DOHH2 (cell line): ENCODE data around the gene CA7.

ENCODE experiments used
- EZH2phosphoT487 ChIP-seq: fragments of 200-600 bp; sonication (generic); IDR thresholded peaks from 2 replicates; pipeline ENCODE4 v1.6.1; 2017; ENCODE audit warnings: borderline replicate concordance, mild to moderate bottlenecking, antibody characterized with exemption, low read length, moderate library complexity, mixed read lengths
- TF ChIP-seq, protein P1 (sequence below): fragments of 200-600 bp; sonication (generic); IDR thresholded peaks from one replicate; pipeline ENCODE4 v1.5.1; 2014; ENCODE audit warnings: antibody characterized with exemption, mild to moderate bottlenecking, low read depth, low read length; ENCODE audit not compliant: poor library complexity, severe bottlenecking

DNA sequence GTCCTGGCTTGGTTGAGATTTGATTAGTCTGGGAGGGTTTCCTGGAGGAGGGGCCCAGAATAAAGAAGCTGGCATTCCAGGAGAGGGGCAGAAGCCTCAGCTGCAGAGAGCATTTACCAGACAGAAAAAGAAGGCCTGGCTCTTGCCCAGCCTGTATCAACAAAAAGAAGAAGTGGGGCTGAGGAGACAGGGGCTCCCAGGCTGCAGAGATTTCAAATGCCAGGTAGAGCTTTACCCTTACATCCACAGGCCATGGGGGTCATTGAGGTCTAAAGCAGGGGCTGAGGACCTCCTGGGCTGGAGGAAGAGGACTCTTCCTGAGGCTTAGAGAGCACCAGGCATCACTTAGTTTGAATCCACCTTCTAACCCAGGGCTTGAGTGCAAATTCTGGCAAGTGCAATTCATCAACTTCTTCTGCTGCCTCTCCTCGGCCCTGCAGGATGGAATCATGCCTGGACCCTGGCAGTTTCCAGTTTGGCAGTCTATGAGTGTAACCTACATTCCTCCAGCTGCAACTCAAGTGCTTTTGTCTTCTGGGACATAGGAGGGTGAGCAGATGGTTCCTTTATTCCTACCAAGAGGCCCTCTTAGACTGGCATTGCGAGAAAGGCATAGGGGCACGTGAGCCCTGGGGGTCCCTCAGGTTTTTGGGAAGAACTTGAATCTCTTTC lies 15.3 kb downstream of the CA7 start:
- TF ChIP-seq, protein P1, sequence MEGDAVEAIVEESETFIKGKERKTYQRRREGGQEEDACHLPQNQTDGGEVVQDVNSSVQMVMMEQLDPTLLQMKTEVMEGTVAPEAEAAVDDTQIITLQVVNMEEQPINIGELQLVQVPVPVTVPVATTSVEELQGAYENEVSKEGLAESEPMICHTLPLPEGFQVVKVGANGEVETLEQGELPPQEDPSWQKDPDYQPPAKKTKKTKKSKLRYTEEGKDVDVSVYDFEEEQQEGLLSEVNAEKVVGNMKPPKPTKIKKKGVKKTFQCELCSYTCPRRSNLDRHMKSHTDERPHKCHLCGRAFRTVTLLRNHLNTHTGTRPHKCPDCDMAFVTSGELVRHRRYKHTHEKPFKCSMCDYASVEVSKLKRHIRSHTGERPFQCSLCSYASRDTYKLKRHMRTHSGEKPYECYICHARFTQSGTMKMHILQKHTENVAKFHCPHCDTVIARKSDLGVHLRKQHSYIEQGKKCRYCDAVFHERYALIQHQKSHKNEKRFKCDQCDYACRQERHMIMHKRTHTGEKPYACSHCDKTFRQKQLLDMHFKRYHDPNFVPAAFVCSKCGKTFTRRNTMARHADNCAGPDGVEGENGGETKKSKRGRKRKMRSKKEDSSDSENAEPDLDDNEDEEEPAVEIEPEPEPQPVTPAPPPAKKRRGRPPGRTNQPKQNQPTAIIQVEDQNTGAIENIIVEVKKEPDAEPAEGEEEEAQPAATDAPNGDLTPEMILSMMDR, result no peak
- no peak for TF ChIP-seq EZH2phosphoT487
